Activated CD8-positive, alpha-beta T cell treated with anti-CD3 and anti-CD28 coated beads for 36 hours (primary cell): Measurements from ENCODE around the gene AKR1B1. TPM values are rescaled to one million over a fixed set of nuclear protein-coding genes. Genes with fewer than 3 reads are reported as not detected.

Experiments
- ATAC-seq: fragments of 200-7000 bp; cut with Tn5 transposase; one replicate; pipeline ENCODE4 v1.10.0; 2021; ENCODE audit warnings: mild to moderate bottlenecking, moderate library complexity
- CTCF ChIA-PET: fragments of 350-600 bp; sonication (Branson Sonifier 250); formaldehyde crosslinking; loops from one replicate; lab custom pipeline; 2021; ENCODE audit warnings: antibody characterized with exemption; lab: Charles Lee
- POLR2A ChIA-PET: fragments of 350-600 bp; sonication (Branson Sonifier 250); formaldehyde crosslinking; loops from one replicate; lab custom pipeline; 2021; ENCODE audit warnings: antibody characterized with exemption; lab: Charles Lee
- DNase-seq: peaks from one replicate; pipeline ENCODE4 v3.0.0-alpha.2; 2020
- H3K27ac Mint-ChIP-seq: one replicate; pipeline ENCODE4 v1.8.0; 2021; ENCODE audit warnings: mild to moderate bottlenecking, mixed read lengths
- H3K27me3 Mint-ChIP-seq: one replicate; pipeline ENCODE4 v1.8.0; 2021; ENCODE audit warnings: mixed read lengths
- H3K36me3 Mint-ChIP-seq: one replicate; pipeline ENCODE4 v1.8.0; 2021; ENCODE audit warnings: low read depth, mixed read lengths
- H3K4me1 Mint-ChIP-seq: one replicate; pipeline ENCODE4 v1.8.0; 2021; ENCODE audit warnings: low read depth, mixed read lengths
- H3K4me3 Mint-ChIP-seq: one replicate; pipeline ENCODE4 v1.8.0; 2021; ENCODE audit warnings: mild to moderate bottlenecking, moderate library complexity, mixed read lengths
- H3K9me3 Mint-ChIP-seq: one replicate; pipeline ENCODE4 v1.8.0; 2021; ENCODE audit warnings: mixed read lengths
- CTCF ChIP-seq: fragments of 200-600 bp; IDR thresholded peaks from one replicate; pipeline ENCODE4 v1.8.0; 2022; ENCODE audit warnings: antibody characterized with exemption, mild to moderate bottlenecking
- intact Hi-C: fragments of 100-400 bp; cut with micrococcal nuclease; formaldehyde crosslinking; loops from one replicate; pipeline ENCODE4 v1.10.0; 2022
- total RNA-seq, 2 experiments: library from RNA; stranded (reverse); gene quantifications; one replicate each; pipeline ENCODE4 v1.2.3, GENCODE V29; 2021

Gene AKR1B1
- total RNA-seq, 2 experiments from 2014 or later = 106 to 108 TPM

- H3K4me1 Mint-ChIP-seq = peaks cover 44% of the 10 kb centered on the region
- no peak for ATAC-seq
- no peaks in the 10 kb centered on the region for H3K9me3 Mint-ChIP-seq
- intact Hi-C loops = no loop called here
- no peaks in the 10 kb centered on the region for H3K27me3 Mint-ChIP-seq
- POLR2A ChIA-PET = no interaction called here
- H3K27ac Mint-ChIP-seq = no peak overlapping the region
- peaks cover 46% of the 10 kb centered on the region for H3K36me3 Mint-ChIP-seq
- CTCF ChIA-PET = interaction anchor here (1.2 to 2.2 kb wide), 4 partner anchors 9 to 146 kb away, joined by 3 to 10 read pairs (median 4); no protein-coding TSS in a partner anchor
- TF ChIP-seq CTCF = no peak
- DNase-seq = no peak
- H3K4me3 Mint-ChIP-seq = no peak overlapping the region
These were observed 5.4 kb downstream of the AKR1B1 start for GRCh38 chr7:134453518-134453917.

- peaks cover 49% of the 10 kb centered on the region for H3K36me3 Mint-ChIP-seq
- CTCF ChIA-PET = interaction anchor here (1.2 to 2.2 kb wide), 4 partner anchors 10 to 146 kb away, joined by 3 to 10 read pairs (median 4); no protein-coding TSS in a partner anchor
- no peak overlapping the region for H3K4me3 Mint-ChIP-seq
- peaks cover 40% of the 10 kb centered on the region for H3K4me1 Mint-ChIP-seq
- no peak overlapping the region for H3K27ac Mint-ChIP-seq
- TF ChIP-seq CTCF = no peak
- POLR2A ChIA-PET = no interaction called here
- H3K27me3 Mint-ChIP-seq = no peaks in the 10 kb centered on the region
- DNase-seq = no peak
- intact Hi-C loops = no loop called here
- no peak for ATAC-seq
- H3K9me3 Mint-ChIP-seq = no peaks in the 10 kb centered on the region
These were observed 5.9 kb downstream of the AKR1B1 start for GRCh38 chr7:134452991-134453473.

- ChIA-PET POLR2A (no interaction called here), CTCF (interaction anchor here (1.4 to 2.2 kb wide), 3 partner anchors 10 to 62 kb away, joined by 4 to 10 read pairs (median 5); no protein-coding TSS in a partner anchor)
- Mint-ChIP-seq H3K4me3 (no peak overlapping the region), H3K9me3 (no peaks in the 10 kb centered on the region), H3K4me1 (peaks cover 33% of the 10 kb centered on the region), H3K27me3 (no peaks in the 10 kb centered on the region), H3K27ac (no peak overlapping the region), H3K36me3 (peaks cover 50% of the 10 kb centered on the region)
- ATAC-seq (no peak), DNase-seq (no peak)
- TF ChIP-seq CTCF = no peak
- intact Hi-C loops = no loop called here
These were observed 6.5 kb downstream of the AKR1B1 start for GRCh38 chr7:134452419-134452838.

GRCh38 chr7:134451656-134452055 lies 7.2 kb downstream of the AKR1B1 start:
- no peak for ATAC-seq
- ChIA-PET CTCF (no interaction called here), POLR2A (interaction anchor here (0.6 kb wide), 1 partner anchor 1791 kb away, joined by 3 read pairs; no protein-coding TSS in a partner anchor)
- no peak for DNase-seq
- H3K4me1 Mint-ChIP-seq = peaks cover 29% of the 10 kb centered on the region
- no peaks in the 10 kb centered on the region for H3K27me3 Mint-ChIP-seq
- intact Hi-C loops = no loop called here
- H3K36me3 Mint-ChIP-seq = peaks cover 51% of the 10 kb centered on the region
- H3K27ac Mint-ChIP-seq = no peak overlapping the region
- no peak overlapping the region for H3K4me3 Mint-ChIP-seq
- no peak for TF ChIP-seq CTCF
- no peaks in the 10 kb centered on the region for H3K9me3 Mint-ChIP-seq

- DNase-seq = no peak
- peaks cover 47% of the 10 kb centered on the region for H3K36me3 Mint-ChIP-seq
- no peak for TF ChIP-seq CTCF
- ChIA-PET POLR2A (no interaction called here), CTCF (interaction anchor here (1.0 to 5.7 kb wide), 3 partner anchors 8 to 157 kb away, joined by 3 to 29 read pairs (median 3); partner anchors contain the start of gene AKR1B1)
- no peak for ATAC-seq
- no peak overlapping the region for H3K27ac Mint-ChIP-seq
- intact Hi-C loops = no loop called here
- no peaks in the 10 kb centered on the region for H3K9me3 Mint-ChIP-seq
- H3K27me3 Mint-ChIP-seq = no peaks in the 10 kb centered on the region
- H3K4me1 Mint-ChIP-seq = peaks cover 22% of the 10 kb centered on the region
- H3K4me3 Mint-ChIP-seq = no peak overlapping the region
These were observed 8.5 kb downstream of the AKR1B1 start for GRCh38 chr7:134450294-134451000.
